ENCODE measurements around the gene MCAM.

The MCAM gene

GRCh38 chr11:119297938-119298337, 19.0 kb downstream of the MCAM start:
- H3K9ac ChIP-seq (ENCODE audit: low read length), result no peak overlapping the region
- no peaks in the 10 kb centered on the region for H3K9me3 ChIP-seq (ENCODE audit: low read length)
- H3K36me3 ChIP-seq (ENCODE audit: insufficient read depth, low read length), result peaks cover 30% of the 10 kb centered on the region
- no peak overlapping the region for H3K4me3 ChIP-seq (ENCODE audit: low read depth in 1 of 2, low read length in 2 of 2)
- peaks cover 32% of the 10 kb centered on the region for H3K4me1 ChIP-seq (ENCODE audit: insufficient read depth, low read length)
- no peak overlapping the region for H3K27ac ChIP-seq (ENCODE audit: low read depth, low read length)
- no peaks in the 10 kb centered on the region for H3K27me3 ChIP-seq (ENCODE audit: control insufficient read depth in 1 of 2, insufficient read depth in 2 of 2, low read length in 2 of 2)

DNA sequence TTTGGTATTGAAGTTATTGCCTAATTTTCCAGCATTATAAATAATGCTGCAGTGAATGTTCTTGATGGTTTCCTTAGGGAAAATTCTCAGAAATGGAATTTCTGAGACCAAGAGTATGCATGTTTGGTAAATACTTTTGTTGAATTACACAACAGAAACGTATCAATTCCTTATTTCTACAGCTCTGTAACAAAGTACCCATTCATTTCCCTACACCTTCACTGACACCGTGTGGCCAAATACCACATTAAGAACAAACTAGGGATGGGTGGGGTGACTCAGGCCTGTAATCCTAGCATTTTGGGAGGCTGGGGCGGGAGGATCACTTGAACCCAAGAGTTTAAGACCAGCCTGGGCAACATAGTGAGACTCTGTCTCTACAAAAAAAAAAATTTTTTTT, 21.8 kb downstream of the MCAM start:
- H3K27me3 ChIP-seq (ENCODE audit: control insufficient read depth in 1 of 2, insufficient read depth in 2 of 2, low read length in 2 of 2), result no peaks in the 10 kb centered on the region
- H3K9me3 ChIP-seq (ENCODE audit: low read length), result no peaks in the 10 kb centered on the region
- H3K4me3 ChIP-seq (ENCODE audit: low read depth in 1 of 2, low read length in 2 of 2), result no peak overlapping the region
- H3K4me1 ChIP-seq (ENCODE audit: insufficient read depth, low read length), result peaks cover 24% of the 10 kb centered on the region
- H3K36me3 ChIP-seq (ENCODE audit: insufficient read depth, low read length), result peaks cover 22% of the 10 kb centered on the region
- no peak overlapping the region for H3K27ac ChIP-seq (ENCODE audit: low read depth, low read length)
- no peak overlapping the region for H3K9ac ChIP-seq (ENCODE audit: low read length)

DNA sequence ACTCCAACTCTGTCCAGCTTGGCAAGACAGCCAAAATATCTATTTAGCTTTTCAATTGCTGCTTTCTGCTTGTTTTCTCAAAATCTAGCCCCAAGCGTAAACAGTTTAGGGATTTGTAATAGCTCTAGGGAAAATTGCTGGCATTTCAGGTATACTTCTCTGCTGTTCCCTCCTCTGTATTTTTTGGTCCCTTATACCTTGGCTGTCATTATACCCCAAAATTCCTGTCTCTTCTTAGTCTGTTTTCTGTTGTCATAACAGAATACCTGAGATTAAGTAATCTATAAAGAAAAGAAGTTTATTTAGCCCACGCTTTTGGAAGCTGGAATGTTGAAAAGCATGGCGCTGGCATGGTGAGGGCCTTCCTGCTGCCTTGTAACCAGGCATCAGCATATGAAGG, 23.5 kb downstream of the MCAM start:
- Histone ChIP-seq H3K36me3 (ENCODE audit: insufficient read depth, low read length) (peaks cover 17% of the 10 kb centered on the region), H3K27me3 (ENCODE audit: control insufficient read depth in 1 of 2, insufficient read depth in 2 of 2, low read length in 2 of 2) (no peaks in the 10 kb centered on the region), H3K4me3 (ENCODE audit: low read depth in 1 of 2, low read length in 2 of 2) (no peak overlapping the region), H3K9ac (ENCODE audit: low read length) (no peak overlapping the region), H3K27ac (ENCODE audit: low read depth, low read length) (no peak overlapping the region), H3K9me3 (ENCODE audit: low read length) (no peaks in the 10 kb centered on the region), H3K4me1 (ENCODE audit: insufficient read depth, low read length) (peaks cover 8% of the 10 kb centered on the region)

DNA sequence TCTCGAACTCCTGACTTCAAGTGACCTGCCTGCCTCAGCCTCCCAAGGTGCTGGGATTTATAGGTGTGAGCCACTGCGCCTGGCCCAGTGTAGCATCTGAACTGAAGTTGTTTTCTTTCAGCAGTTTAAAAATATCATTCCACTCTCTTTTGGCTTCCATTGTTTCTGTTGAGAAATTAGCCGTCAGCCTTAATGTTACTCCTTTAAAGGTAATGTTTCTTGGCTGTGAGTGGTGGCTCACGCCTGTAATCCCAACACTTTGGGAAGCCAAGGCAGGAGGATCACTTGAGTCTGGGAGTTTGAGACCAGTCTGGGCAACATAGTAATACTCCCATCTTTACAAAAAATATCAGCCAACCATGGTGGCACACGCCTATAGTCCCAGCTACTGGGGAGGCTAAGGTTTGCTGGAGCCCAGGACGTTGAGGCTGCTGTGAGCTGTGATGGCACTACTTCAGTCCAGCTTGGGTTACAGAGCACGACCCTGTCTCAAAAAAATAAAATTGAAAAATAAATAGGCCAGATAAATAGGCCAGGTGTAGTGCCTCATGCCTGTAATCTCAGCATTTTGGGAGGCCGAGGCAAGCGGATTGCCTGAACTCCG, 25.9 kb downstream of the MCAM start:
- Histone ChIP-seq H3K9me3 (ENCODE audit: low read length) (no peaks in the 10 kb centered on the region), H3K27me3 (ENCODE audit: control insufficient read depth in 1 of 2, insufficient read depth in 2 of 2, low read length in 2 of 2) (no peaks in the 10 kb centered on the region), H3K4me3 (ENCODE audit: low read depth in 1 of 2, low read length in 2 of 2) (no peak overlapping the region), H3K9ac (ENCODE audit: low read length) (no peak overlapping the region), H3K27ac (ENCODE audit: low read depth, low read length) (no peak overlapping the region), H3K4me1 (ENCODE audit: insufficient read depth, low read length) (no peaks in the 10 kb centered on the region), H3K36me3 (ENCODE audit: insufficient read depth, low read length) (peaks cover 13% of the 10 kb centered on the region)

DNA sequence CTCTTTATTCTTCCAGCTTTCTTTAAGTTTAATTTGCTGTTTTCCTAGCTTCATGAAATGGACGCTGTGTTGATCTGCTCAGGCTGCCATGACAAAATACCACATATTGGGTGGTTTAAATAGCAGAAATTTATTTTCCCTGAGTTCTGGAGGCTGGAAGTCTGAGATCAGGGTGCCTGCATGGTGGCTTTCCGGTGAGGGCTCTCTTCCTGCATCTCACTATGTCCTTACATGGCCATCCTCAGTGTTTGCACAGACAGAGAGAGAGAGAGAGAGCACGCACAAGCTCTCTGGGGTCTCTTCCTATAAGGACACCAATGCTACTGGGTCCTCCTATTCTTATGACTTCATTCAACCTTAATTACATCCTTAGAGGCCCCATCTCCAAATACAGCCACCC, 28.7 kb downstream of the MCAM start:
- H3K36me3 ChIP-seq (ENCODE audit: insufficient read depth, low read length), result peaks cover 23% of the 10 kb centered on the region
- no peaks in the 10 kb centered on the region for H3K9me3 ChIP-seq (ENCODE audit: low read length)
- no peaks in the 10 kb centered on the region for H3K27me3 ChIP-seq (ENCODE audit: control insufficient read depth in 1 of 2, insufficient read depth in 2 of 2, low read length in 2 of 2)
- H3K9ac ChIP-seq (ENCODE audit: low read length), result no peak overlapping the region
- no peaks in the 10 kb centered on the region for H3K4me1 ChIP-seq (ENCODE audit: insufficient read depth, low read length)
- H3K4me3 ChIP-seq (ENCODE audit: low read depth in 1 of 2, low read length in 2 of 2), result no peak overlapping the region
- H3K27ac ChIP-seq (ENCODE audit: low read depth, low read length), result no peak overlapping the region

GRCh38 chr11:119285431-119285830, 31.5 kb downstream of the MCAM start:
- no peak overlapping the region for H3K4me3 ChIP-seq (ENCODE audit: low read depth in 1 of 2, low read length in 2 of 2)
- no peak overlapping the region for H3K27ac ChIP-seq (ENCODE audit: low read depth, low read length)
- H3K9ac ChIP-seq (ENCODE audit: low read length), result no peak overlapping the region
- H3K27me3 ChIP-seq (ENCODE audit: control insufficient read depth in 1 of 2, insufficient read depth in 2 of 2, low read length in 2 of 2), result no peaks in the 10 kb centered on the region
- H3K9me3 ChIP-seq (ENCODE audit: low read length), result no peaks in the 10 kb centered on the region
- no peaks in the 10 kb centered on the region for H3K4me1 ChIP-seq (ENCODE audit: insufficient read depth, low read length)
- peaks cover 23% of the 10 kb centered on the region for H3K36me3 ChIP-seq (ENCODE audit: insufficient read depth, low read length)

DNA sequence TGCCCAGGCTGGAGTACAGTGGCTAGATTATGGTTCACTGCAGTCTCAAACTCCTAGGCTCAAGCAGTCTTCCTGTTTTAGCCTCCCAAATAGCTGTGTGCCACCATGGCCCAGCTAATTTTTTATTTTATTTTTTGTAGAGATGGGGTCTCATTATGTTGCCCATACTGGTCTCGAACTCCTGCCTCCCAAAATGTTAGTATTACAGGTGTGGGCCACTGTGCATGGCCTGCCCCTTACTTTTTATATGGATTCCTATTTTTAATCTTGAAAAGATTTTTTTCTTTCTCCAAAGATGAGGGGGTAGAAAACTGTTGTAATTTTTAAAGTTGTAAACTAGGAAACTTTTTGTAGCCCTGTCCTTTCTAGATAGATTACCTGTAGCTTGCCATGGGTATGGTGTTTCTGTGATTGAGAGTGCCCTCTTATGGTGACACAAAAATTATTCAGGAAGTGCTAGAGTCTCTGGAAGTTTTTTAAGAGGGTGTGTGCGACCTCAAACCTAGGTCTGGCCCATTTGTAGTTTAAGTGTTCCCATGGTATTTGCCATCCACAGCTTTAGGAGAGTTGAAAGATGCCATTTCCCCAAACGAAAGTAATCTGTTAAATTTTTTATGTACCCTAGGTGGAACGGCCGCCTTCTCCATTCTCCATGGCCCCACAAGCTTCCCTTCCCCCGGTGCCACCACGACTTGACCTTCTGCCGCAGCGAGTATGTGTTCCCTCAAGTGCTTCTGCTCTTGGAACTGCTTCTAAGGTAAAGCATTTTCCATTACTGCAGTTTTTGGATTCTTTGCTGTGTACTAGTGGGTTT, 32.4 kb downstream of the MCAM start:
- H3K27me3 ChIP-seq (ENCODE audit: control insufficient read depth in 1 of 2, insufficient read depth in 2 of 2, low read length in 2 of 2), result no peaks in the 10 kb centered on the region
- H3K4me1 ChIP-seq (ENCODE audit: insufficient read depth, low read length), result no peaks in the 10 kb centered on the region
- no peak overlapping the region for H3K9ac ChIP-seq (ENCODE audit: low read length)
- H3K4me3 ChIP-seq (ENCODE audit: low read depth in 1 of 2, low read length in 2 of 2), result no peak overlapping the region
- H3K27ac ChIP-seq (ENCODE audit: low read depth, low read length), result no peak overlapping the region
- peaks cover 23% of the 10 kb centered on the region for H3K36me3 ChIP-seq (ENCODE audit: insufficient read depth, low read length)
- H3K9me3 ChIP-seq (ENCODE audit: low read length), result no peaks in the 10 kb centered on the region

DNA sequence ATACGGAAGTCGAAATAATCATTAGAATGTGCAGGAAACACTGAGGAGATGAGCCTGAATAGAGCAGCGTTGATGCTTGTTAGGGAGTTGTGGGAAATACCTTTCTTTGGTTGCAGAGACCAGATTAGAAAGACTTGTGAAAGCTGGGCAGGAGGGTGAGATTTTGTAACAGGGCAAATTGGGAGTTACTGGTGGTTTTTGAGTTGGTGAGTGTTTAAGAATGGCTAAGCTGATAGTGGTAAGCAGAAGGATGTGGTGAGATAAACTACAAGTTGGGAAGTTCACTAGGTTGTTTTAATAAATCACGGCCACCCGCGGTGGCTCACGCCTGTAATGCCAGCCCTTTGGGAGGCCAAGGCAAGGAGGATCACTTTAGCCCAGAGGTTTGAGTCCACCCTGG, 34.4 kb downstream of the MCAM start:
- Histone ChIP-seq H3K9me3 (ENCODE audit: low read length) (no peaks in the 10 kb centered on the region), H3K4me1 (ENCODE audit: insufficient read depth, low read length) (no peaks in the 10 kb centered on the region), H3K27me3 (ENCODE audit: control insufficient read depth in 1 of 2, insufficient read depth in 2 of 2, low read length in 2 of 2) (no peaks in the 10 kb centered on the region), H3K4me3 (ENCODE audit: low read depth in 1 of 2, low read length in 2 of 2) (no peak overlapping the region), H3K9ac (ENCODE audit: low read length) (no peak overlapping the region), H3K27ac (ENCODE audit: low read depth, low read length) (no peak overlapping the region), H3K36me3 (ENCODE audit: insufficient read depth, low read length) (peaks cover 25% of the 10 kb centered on the region)

DNA sequence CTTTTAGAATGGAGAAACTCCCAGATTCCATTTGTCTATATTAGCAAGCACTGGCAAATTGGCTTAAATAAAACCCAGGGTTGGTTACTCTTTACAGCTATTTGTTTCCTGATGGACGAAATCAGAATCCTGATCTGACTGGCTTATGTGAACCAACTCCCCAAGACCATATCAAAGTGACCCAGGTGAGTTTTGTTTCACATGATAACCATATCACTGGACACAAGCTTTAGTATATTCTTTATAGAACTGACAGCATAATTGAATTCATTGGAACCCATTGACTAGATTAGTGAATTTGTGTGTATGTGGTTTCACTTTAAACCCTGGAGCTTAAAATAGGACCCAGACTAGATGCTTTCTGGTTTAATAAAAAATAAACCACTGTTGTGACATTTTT, 39.3 kb downstream of the MCAM start:
- Histone ChIP-seq H3K4me1 (ENCODE audit: insufficient read depth, low read length) (no peaks in the 10 kb centered on the region), H3K36me3 (ENCODE audit: insufficient read depth, low read length) (peaks cover 26% of the 10 kb centered on the region), H3K9me3 (ENCODE audit: low read length) (no peaks in the 10 kb centered on the region), H3K4me3 (ENCODE audit: low read depth in 1 of 2, low read length in 2 of 2) (no peak overlapping the region), H3K27ac (ENCODE audit: low read depth, low read length) (no peak overlapping the region), H3K27me3 (ENCODE audit: control insufficient read depth in 1 of 2, insufficient read depth in 2 of 2, low read length in 2 of 2) (no peaks in the 10 kb centered on the region), H3K9ac (ENCODE audit: low read length) (no peak overlapping the region)

- Histone ChIP-seq H3K4me1 (ENCODE audit: insufficient read depth, low read length) (no peaks in the 10 kb centered on the region), H3K27ac (ENCODE audit: low read depth, low read length) (no peak overlapping the region), H3K36me3 (ENCODE audit: insufficient read depth, low read length) (peaks cover 29% of the 10 kb centered on the region), H3K9ac (ENCODE audit: low read length) (no peak overlapping the region), H3K4me3 (ENCODE audit: low read depth in 1 of 2, low read length in 2 of 2) (no peak overlapping the region), H3K9me3 (ENCODE audit: low read length) (no peaks in the 10 kb centered on the region), H3K27me3 (ENCODE audit: control insufficient read depth in 1 of 2, insufficient read depth in 2 of 2, low read length in 2 of 2) (no peaks in the 10 kb centered on the region)
These were observed 43.2 kb downstream of the MCAM start for GRCh38 chr11:119273721-119274120.

DNA sequence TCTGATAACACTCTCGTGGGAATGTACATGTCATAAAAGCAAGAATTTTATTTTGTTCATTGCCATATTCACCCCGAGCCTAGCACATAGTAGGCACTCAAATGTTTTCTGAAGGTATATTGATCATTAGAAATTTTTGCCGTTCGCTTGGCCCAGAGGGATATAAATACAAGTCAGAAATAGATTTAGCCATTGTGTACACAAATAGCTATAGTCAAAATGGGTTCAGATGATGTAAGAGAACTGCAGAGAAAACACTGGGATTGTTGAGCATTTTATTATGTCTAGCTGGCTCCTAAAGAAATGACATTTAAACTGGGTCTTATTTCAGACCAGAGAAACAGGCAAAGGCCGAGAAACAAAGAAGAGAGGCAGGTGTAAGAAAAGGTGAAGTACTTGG, 49.3 kb downstream of the MCAM start:
- Histone ChIP-seq H3K4me1 (ENCODE audit: insufficient read depth, low read length) (peaks cover 12% of the 10 kb centered on the region), H3K27me3 (ENCODE audit: control insufficient read depth in 1 of 2, insufficient read depth in 2 of 2, low read length in 2 of 2) (no peaks in the 10 kb centered on the region), H3K36me3 (ENCODE audit: insufficient read depth, low read length) (peaks cover 5% of the 10 kb centered on the region), H3K9me3 (ENCODE audit: low read length) (no peaks in the 10 kb centered on the region), H3K9ac (ENCODE audit: low read length) (no peak overlapping the region), H3K4me3 (ENCODE audit: low read depth in 1 of 2, low read length in 2 of 2) (no peak overlapping the region), H3K27ac (ENCODE audit: low read depth, low read length) (no peak overlapping the region)

All from muscle layer of colon (tissue), 2 donors.